ENCODE results near the gene NOP53. TPM values are rescaled to one million over a fixed set of nuclear protein-coding genes. Genes with fewer than 3 reads are reported as not detected.

The NOP53 gene
- total and polyA plus RNA-seq, 2 donors (not counting 1 experiment from before 2014, with no cell fraction given), result 59.6 to 60.8 TPM

DNA sequence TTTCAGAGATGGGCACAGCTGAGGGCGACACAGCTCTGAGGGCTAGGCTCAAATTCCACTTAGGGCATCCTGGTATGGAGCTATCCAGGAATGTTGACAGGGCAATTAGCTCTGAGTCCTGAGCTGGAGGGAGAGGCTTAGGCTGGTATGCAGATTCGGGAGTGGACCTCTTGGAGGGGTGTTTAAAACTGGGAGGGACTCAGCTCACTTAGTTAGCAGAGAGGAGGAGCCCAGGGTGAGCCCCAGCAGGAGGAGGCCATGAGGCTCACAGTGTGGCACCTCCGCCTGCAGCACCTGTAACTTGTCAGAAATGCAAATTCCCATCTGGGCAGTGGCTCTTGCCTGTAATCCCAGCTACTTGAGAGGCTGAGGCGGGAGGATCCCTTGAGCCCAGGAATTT, 10.2 kb upstream of the NOP53 start:
- Histone ChIP-seq H4K20me1 (ENCODE audit: control insufficient read depth, extremely low read depth, insufficient read depth, low read length) (no peaks in the 10 kb centered on the region), H3K4me2 (ENCODE audit: extremely low read depth, insufficient read depth, low read length) (no peak overlapping the region), H3K9ac (ENCODE audit: insufficient read depth, low read length) (no peak overlapping the region), H3K9me3 (ENCODE audit: control insufficient read depth, insufficient read depth, low read depth, low read length) (no peaks in the 10 kb centered on the region), H3K79me2 (ENCODE audit: control insufficient read depth, insufficient read depth, low read length) (peaks cover 34% of the 10 kb centered on the region), H3K4me3 (replicated peaks in 1 of 4; ENCODE audit: control extremely low read depth in 1 of 4, insufficient read depth in 1 of 4, low read depth in 3 of 4, low read length in 4 of 4) (no peak overlapping the region), H3K4me1 (ENCODE audit: control insufficient read depth, extremely low read depth, insufficient read depth, low read length) (peaks cover 4% of the 10 kb centered on the region), H3K27me3 (ENCODE audit: control insufficient read depth, insufficient read depth, low read length) (no peaks in the 10 kb centered on the region), H2AFZ (ENCODE audit: low read length) (no peak overlapping the region), H3K36me3 (ENCODE audit: control insufficient read depth, insufficient read depth, low read length) (peaks cover 23% of the 10 kb centered on the region), H3K27ac (ENCODE audit: insufficient read depth, low read length) (no peak overlapping the region)
- TF ChIP-seq, protein P1, sequence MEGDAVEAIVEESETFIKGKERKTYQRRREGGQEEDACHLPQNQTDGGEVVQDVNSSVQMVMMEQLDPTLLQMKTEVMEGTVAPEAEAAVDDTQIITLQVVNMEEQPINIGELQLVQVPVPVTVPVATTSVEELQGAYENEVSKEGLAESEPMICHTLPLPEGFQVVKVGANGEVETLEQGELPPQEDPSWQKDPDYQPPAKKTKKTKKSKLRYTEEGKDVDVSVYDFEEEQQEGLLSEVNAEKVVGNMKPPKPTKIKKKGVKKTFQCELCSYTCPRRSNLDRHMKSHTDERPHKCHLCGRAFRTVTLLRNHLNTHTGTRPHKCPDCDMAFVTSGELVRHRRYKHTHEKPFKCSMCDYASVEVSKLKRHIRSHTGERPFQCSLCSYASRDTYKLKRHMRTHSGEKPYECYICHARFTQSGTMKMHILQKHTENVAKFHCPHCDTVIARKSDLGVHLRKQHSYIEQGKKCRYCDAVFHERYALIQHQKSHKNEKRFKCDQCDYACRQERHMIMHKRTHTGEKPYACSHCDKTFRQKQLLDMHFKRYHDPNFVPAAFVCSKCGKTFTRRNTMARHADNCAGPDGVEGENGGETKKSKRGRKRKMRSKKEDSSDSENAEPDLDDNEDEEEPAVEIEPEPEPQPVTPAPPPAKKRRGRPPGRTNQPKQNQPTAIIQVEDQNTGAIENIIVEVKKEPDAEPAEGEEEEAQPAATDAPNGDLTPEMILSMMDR (conservative IDR thresholded peaks at IDR 0.05 in 1 of 2, IDR thresholded peaks at IDR 0.05 in 1 of 2; ENCODE audit: low read depth in 1 of 2, low read length in 2 of 2), result no peak
- TF ChIP-seq EZH2 (IDR thresholded peaks at IDR 0.05; ENCODE audit: low read length, missing control alignments), result no peak
- DNase-seq (ENCODE audit: low read depth in 2 of 2), result no peak

DNA sequence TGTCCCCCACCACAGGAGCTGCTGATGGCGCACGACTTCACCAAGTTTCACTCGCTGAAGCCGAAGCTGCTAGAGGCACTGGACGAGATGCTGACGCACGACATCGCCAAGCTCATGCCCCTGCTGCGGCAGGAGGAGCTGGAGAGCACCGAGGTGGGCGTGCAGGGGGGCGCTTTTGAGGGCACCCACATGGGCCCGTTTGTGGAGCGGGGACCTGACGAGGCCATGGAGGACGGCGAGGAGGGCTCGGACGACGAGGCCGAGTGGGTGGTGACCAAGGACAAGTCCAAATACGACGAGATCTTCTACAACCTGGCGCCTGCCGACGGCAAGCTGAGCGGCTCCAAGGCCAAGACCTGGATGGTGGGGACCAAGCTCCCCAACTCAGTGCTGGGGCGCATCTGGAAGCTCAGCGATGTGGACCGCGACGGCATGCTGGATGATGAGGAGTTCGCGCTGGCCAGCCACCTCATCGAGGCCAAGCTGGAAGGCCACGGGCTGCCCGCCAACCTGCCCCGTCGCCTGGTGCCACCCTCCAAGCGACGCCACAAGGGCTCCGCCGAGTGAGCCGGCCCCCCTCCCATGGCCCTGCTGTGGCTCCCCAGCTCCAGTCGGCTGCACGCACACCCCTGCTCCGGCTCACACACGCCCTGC, 4.4 kb upstream of the NOP53 start:
- DNase-seq (ENCODE audit: low read depth in 2 of 2), result no peak
- H3K36me3 ChIP-seq (ENCODE audit: control insufficient read depth, insufficient read depth, low read length), result peaks cover 23% of the 10 kb centered on the region
- peaks cover 17% of the 10 kb centered on the region for H3K4me1 ChIP-seq (ENCODE audit: control insufficient read depth, extremely low read depth, insufficient read depth, low read length)
- no peak overlapping the region for H2AFZ ChIP-seq (ENCODE audit: low read length)
- no peaks in the 10 kb centered on the region for H3K27me3 ChIP-seq (ENCODE audit: control insufficient read depth, insufficient read depth, low read length)
- no peak overlapping the region for H3K4me2 ChIP-seq (ENCODE audit: extremely low read depth, insufficient read depth, low read length)
- H3K79me2 ChIP-seq (ENCODE audit: control insufficient read depth, insufficient read depth, low read length), result peaks cover 9% of the 10 kb centered on the region
- H3K4me3 ChIP-seq (replicated peaks in 1 of 4; ENCODE audit: control extremely low read depth in 1 of 4, insufficient read depth in 1 of 4, low read depth in 3 of 4, low read length in 4 of 4), result no peak overlapping the region
- no peak overlapping the region for H3K9ac ChIP-seq (ENCODE audit: insufficient read depth, low read length)
- no peak for TF ChIP-seq EZH2 (IDR thresholded peaks at IDR 0.05; ENCODE audit: low read length, missing control alignments)
- TF ChIP-seq, protein P1 (conservative IDR thresholded peaks at IDR 0.05 in 1 of 2, IDR thresholded peaks at IDR 0.05 in 1 of 2; ENCODE audit: low read depth in 1 of 2, low read length in 2 of 2), result no peak
- H3K9me3 ChIP-seq (ENCODE audit: control insufficient read depth, insufficient read depth, low read depth, low read length), result no peaks in the 10 kb centered on the region
- no peaks in the 10 kb centered on the region for H4K20me1 ChIP-seq (ENCODE audit: control insufficient read depth, extremely low read depth, insufficient read depth, low read length)
- peak overlapping the region; percentile 50 for H3K27ac ChIP-seq (ENCODE audit: insufficient read depth, low read length)

DNA sequence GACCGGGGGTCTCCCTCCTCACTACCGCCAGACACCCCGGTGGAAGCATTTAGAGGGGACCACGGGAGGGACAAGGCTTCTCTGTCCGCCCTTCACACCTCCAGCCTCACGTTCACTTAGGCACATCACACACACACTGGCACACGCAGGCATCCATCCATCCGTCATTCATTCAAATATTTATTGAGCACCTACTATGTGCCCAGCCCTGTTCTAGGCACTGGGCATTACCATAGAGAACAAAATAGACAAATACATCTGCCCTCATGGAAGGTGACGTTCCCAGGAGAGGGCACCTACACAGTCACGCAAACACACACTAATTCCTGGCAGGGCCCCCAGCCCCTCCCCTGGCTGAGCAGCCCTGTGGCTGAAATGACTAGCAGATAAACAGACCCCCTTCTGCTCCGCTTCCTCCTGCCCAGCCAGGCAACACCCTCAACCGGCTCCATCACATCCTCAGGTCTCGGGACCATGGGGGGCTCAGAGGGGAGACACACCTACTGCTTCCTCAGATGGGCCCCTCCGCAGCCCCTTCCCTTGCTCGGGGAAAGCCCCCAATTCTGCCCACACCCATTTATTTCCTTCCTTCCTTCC, 3.7 kb upstream of the NOP53 start:
- Histone ChIP-seq H4K20me1 (ENCODE audit: control insufficient read depth, extremely low read depth, insufficient read depth, low read length) (no peaks in the 10 kb centered on the region), H3K36me3 (ENCODE audit: control insufficient read depth, insufficient read depth, low read length) (peaks cover 19% of the 10 kb centered on the region), H3K4me1 (ENCODE audit: control insufficient read depth, extremely low read depth, insufficient read depth, low read length) (peaks cover 18% of the 10 kb centered on the region), H3K27me3 (ENCODE audit: control insufficient read depth, insufficient read depth, low read length) (no peaks in the 10 kb centered on the region), H2AFZ (ENCODE audit: low read length) (no peak overlapping the region), H3K79me2 (ENCODE audit: control insufficient read depth, insufficient read depth, low read length) (peaks cover 16% of the 10 kb centered on the region), H3K4me2 (ENCODE audit: extremely low read depth, insufficient read depth, low read length) (no peak overlapping the region), H3K9ac (ENCODE audit: insufficient read depth, low read length) (no peak overlapping the region), H3K9me3 (ENCODE audit: control insufficient read depth, insufficient read depth, low read depth, low read length) (no peaks in the 10 kb centered on the region), H3K4me3 (replicated peaks in 1 of 4; ENCODE audit: control extremely low read depth in 1 of 4, insufficient read depth in 1 of 4, low read depth in 3 of 4, low read length in 4 of 4) (no peak overlapping the region), H3K27ac (ENCODE audit: insufficient read depth, low read length) (peak overlapping the region; percentile 50)
- no peak for TF ChIP-seq EZH2 (IDR thresholded peaks at IDR 0.05; ENCODE audit: low read length, missing control alignments)
- TF ChIP-seq, protein P1 (conservative IDR thresholded peaks at IDR 0.05 in 1 of 2, IDR thresholded peaks at IDR 0.05 in 1 of 2; ENCODE audit: low read depth in 1 of 2, low read length in 2 of 2), result no peak
- no peak for DNase-seq (ENCODE audit: low read depth in 2 of 2)

Measured in fibroblast of lung (primary cell).